Liver (tissue), 9 donors: ENCODE measurements around the gene ANK3. TPM values are rescaled to one million over a fixed set of nuclear protein-coding genes. Genes with fewer than 3 reads are reported as not detected.

Experiments used
- DNase-seq: peaks from one replicate; pipeline ENCODE4 v3.0.0-alpha.2; 2017; ENCODE audit warnings: low spot score
- H3K27ac ChIP-seq, 2 donors: one replicate each; pipeline ENCODE4 v1.7.0; 2013; ENCODE audit warnings: inconsistent platforms in 2 of 2, low read length in 2 of 2, control low read depth in 1 of 2, low read depth in 1 of 2, mild to moderate bottlenecking in 1 of 2
- H3K27me3 ChIP-seq, 4 donors: one replicate each; pipeline versions ENCODE4 v1.6.1 to v1.7.0; 2013; ENCODE audit warnings: low read length in 3 of 4, inconsistent platforms in 1 of 4, mild to moderate bottlenecking in 1 of 4, moderate library complexity in 1 of 4; ENCODE audit not compliant: control insufficient read depth in 4 of 4, insufficient read depth in 4 of 4
- H3K36me3 ChIP-seq, 4 donors: one replicate each; pipeline versions ENCODE4 v1.6.1 to v1.7.0; 2013; ENCODE audit warnings: low read length in 3 of 4, mild to moderate bottlenecking in 3 of 4, low read depth in 1 of 4, moderate library complexity in 1 of 4; ENCODE audit not compliant: control insufficient read depth in 4 of 4, insufficient read depth in 3 of 4
- H3K4me1 ChIP-seq, 4 donors: one replicate each; pipeline versions ENCODE4 v1.6.1 to v1.7.0; 2013; ENCODE audit warnings: low read length in 3 of 4, mild to moderate bottlenecking in 3 of 4, moderate library complexity in 1 of 4; ENCODE audit not compliant: control insufficient read depth in 4 of 4, insufficient read depth in 4 of 4
- H3K4me3 ChIP-seq, 3 donors: one replicate each; pipeline versions ENCODE4 v1.6.1 to v1.7.0; 2013; ENCODE audit warnings: low read length in 3 of 3, control low read depth in 1 of 3, low read depth in 1 of 3, mild to moderate bottlenecking in 1 of 3
- H3K9ac ChIP-seq, 2 donors: one replicate each; pipeline ENCODE4 v1.7.0; 2013; ENCODE audit warnings: low read length in 2 of 2, mild to moderate bottlenecking in 2 of 2, moderate library complexity in 2 of 2, control low read depth in 1 of 2, low read depth in 1 of 2
- H3K9me3 ChIP-seq, 4 donors: one replicate each; pipeline versions ENCODE4 v1.6.1 to v1.7.0; 2013; ENCODE audit warnings: low read length in 3 of 4; ENCODE audit not compliant: control insufficient read depth in 4 of 4
- EGR1 ChIP-seq, 2 donors: IDR thresholded peaks; 2 replicates each; pipeline ENCODE4 v1.6.1; 2016 to 2018; ENCODE audit warnings: antibody characterized with exemption in 2 of 2, low read depth in 2 of 2
- FOXA1 ChIP-seq: IDR thresholded peaks from 2 replicates; pipeline ENCODE4 v1.6.1; 2016; ENCODE audit warnings: antibody characterized with exemption
- FOXA2 ChIP-seq: IDR thresholded peaks from 2 replicates; pipeline ENCODE4 v1.6.1; 2016; ENCODE audit warnings: antibody characterized with exemption
- GABPA ChIP-seq, 2 donors: IDR thresholded peaks in 1 of 2; conservative IDR thresholded peaks in 1 of 2; 2 replicates each; pipeline ENCODE4 v1.6.1; 2016; ENCODE audit warnings: antibody characterized with exemption in 2 of 2, mild to moderate bottlenecking in 1 of 2, moderate library complexity in 1 of 2
- HNF4A ChIP-seq, 2 donors: conservative IDR thresholded peaks; 2 replicates each; pipeline ENCODE4 v1.6.1; 2016; ENCODE audit warnings: antibody characterized with exemption in 2 of 2, mild to moderate bottlenecking in 2 of 2
- HNF4G ChIP-seq: IDR thresholded peaks from 2 replicates; pipeline ENCODE4 v1.6.1; 2016; ENCODE audit warnings: antibody characterized with exemption
- JUND ChIP-seq, 2 donors: IDR thresholded peaks; 2 replicates each; pipeline ENCODE4 v1.6.1; 2016; ENCODE audit warnings: antibody characterized with exemption in 2 of 2
- NR2F2 ChIP-seq: IDR thresholded peaks from 2 replicates; pipeline ENCODE4 v1.6.1; 2016; ENCODE audit warnings: antibody characterized with exemption
- RAD21 ChIP-seq, 2 donors: IDR thresholded peaks; 2 replicates each; pipeline ENCODE4 v1.6.1; 2016; ENCODE audit warnings: antibody characterized with exemption in 2 of 2, mild to moderate bottlenecking in 2 of 2
- RXRA ChIP-seq, 2 donors: IDR thresholded peaks; 2 replicates each; pipeline ENCODE4 v1.6.1; 2017 to 2018; ENCODE audit warnings: antibody characterized with exemption in 2 of 2, mild to moderate bottlenecking in 1 of 2
- YY1 ChIP-seq: IDR thresholded peaks from 2 replicates; pipeline ENCODE4 v1.6.1; 2016; ENCODE audit warnings: antibody characterized with exemption, mild to moderate bottlenecking
- WGBS: extraction: QIAGEN DNeasy Blood & Tissue Kit; methylation state at CpG from one replicate; pipeline ENCODE4 v1.1.7; 2013; 5-methylcytosine and 5-hydroxymethylcytosine counted together
- polyA plus RNA-seq, 2 donors: library from polyadenylated mRNA; stranded (reverse) in 1 of 2; unstranded in 1 of 2; fragments of 200-250 nt in 1 of 2; fragments of >200 nt in 1 of 2; fragmentation: Nextera tagmentation in 1 of 2; extraction: Ambion mirVana in 1 of 2; gene quantifications; one replicate each; pipeline versions ENCODE4 v1.2.1 to v1.2.3, GENCODE V29; 2013 to 2015
- total RNA-seq, 2 donors: library from RNA; depleted of rRNA; stranded (reverse); fragments of >200 nt; gene quantifications; one replicate each; pipeline ENCODE4 v1.2.3, GENCODE V29; 2014
- TF ChIP-seq, protein P1 (sequence below): IDR thresholded peaks from 2 replicates; pipeline ENCODE4 v1.6.1; 2016; ENCODE audit warnings: antibody characterized with exemption
- TF ChIP-seq, protein P2 (sequence below): fragments of 150-350 bp; IDR thresholded peaks from 2 replicates; pipeline ENCODE4 v1.5.1; 2017; ENCODE audit warnings: improper control_type of control experiment, low read depth, low read length; ENCODE audit not compliant: missing input control
- donor health status: healthy.
- donor health status: healthy.
- donor health status: healthy.
- donor health status: healthy.
- donor health status: healthy.

The ANK3 gene
- total and polyA plus RNA-seq, 4 donors, result 5.7 to 30.0 (median 9.7) TPM

DNA sequence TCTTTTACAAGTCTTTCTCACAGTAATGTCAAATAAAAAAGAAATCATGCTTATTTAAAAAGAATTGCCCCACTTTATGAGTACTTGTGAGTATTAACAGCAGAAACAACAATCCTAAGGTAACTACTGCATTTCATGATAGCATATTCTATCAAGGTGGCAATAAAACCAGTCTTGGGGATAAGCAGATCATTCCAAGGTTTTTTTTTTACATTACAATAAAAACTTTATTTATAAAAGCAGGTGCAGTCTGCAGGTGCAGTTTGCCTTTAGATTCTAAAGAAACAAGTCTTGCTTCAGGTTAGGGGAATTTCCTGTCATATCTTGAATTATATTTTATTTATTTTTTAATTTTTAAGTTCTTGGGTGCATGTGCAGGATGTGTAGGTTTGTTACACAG is 10.7 kb upstream of the ANK3 start:
- no peak overlapping the region for H3K27ac ChIP-seq
- no peaks in the 10 kb centered on the region for H3K27me3 ChIP-seq
- no peak overlapping the region for H3K9ac ChIP-seq
- DNase-seq, result no peak
- H3K4me1 ChIP-seq, result peaks cover 0 to 6% (median 2%) of the 10 kb centered on the region in 4 donors
- no peak overlapping the region for H3K4me3 ChIP-seq
- TF ChIP-seq HNF4G (no peak), EGR1 (IDR thresholded peaks at IDR 0.05; ENCODE audit: low read depth in 2 of 2) (no peak), HNF4A (conservative IDR thresholded peaks at IDR 0.05) (no peak), JUND (IDR thresholded peaks at IDR 0.05) (no peak), GABPA (IDR thresholded peaks at IDR 0.05 in 1 of 2, conservative IDR thresholded peaks at IDR 0.05 in 1 of 2) (no peak), YY1 (no peak), RXRA (IDR thresholded peaks at IDR 0.05) (no peak), NR2F2 (no peak)
- H3K9me3 ChIP-seq, result no peaks in the 10 kb centered on the region
- no peaks in the 10 kb centered on the region for H3K36me3 ChIP-seq

DNA sequence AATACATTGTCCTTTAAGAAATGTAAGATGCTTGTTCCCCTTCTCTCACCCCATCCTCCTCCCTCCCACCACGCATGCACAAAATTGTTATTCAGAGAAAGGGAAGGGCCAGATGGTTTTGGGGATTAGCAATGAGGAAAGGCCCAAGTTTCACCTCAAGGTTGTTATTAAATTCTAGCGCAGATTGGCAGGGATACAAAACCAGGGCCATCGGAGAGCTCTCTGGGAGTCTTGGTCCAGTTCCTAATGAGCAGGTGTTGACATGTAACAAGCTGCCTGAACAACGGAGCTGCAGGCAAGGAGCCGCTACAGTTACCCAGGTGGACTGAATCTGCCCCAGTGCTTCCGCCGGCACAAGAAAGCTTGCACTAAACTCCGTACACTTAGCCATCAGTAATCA is 9.7 kb upstream of the ANK3 start:
- Histone ChIP-seq H3K27ac (no peak overlapping the region), H3K36me3 (no peaks in the 10 kb centered on the region), H3K9me3 (no peaks in the 10 kb centered on the region), H3K9ac (no peak overlapping the region), H3K4me1 (peaks cover 0 to 6% (median 2%) of the 10 kb centered on the region in 4 donors), H3K4me3 (no peak overlapping the region), H3K27me3 (no peaks in the 10 kb centered on the region)
- DNase-seq, result no peak
- WGBS, result 93% methylated on average over 8 of the region's 8 CpGs
- no peak for TF ChIP-seq RXRA (IDR thresholded peaks at IDR 0.05)

DNA sequence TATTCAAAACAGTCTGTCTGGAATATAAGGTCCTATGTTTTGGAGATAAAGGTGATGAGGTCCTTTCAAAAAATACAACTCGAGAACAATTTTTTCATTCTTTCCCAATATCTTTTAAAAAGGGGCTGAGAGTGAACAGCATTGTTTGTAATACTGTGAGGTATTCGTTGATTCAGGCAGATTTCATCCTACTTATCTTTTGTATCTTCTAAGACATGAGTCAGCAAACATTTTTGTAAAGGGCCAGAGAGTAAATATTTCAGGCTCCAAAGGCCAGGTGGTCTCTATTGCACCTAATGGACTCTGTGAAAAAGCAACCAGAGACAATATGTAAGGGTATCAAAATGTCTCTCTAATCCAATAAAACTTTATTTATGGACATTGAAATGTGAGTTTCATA is 8.1 kb upstream of the ANK3 start:
- no peak overlapping the region for H3K27ac ChIP-seq
- no peak overlapping the region for H3K4me3 ChIP-seq
- H3K9me3 ChIP-seq, result no peaks in the 10 kb centered on the region
- 62% methylated on average over 2 of the region's 2 CpGs for WGBS
- H3K4me1 ChIP-seq, result peaks cover 0 to 2% (median under 1%) of the 10 kb centered on the region in 4 donors
- TF ChIP-seq, protein P1, sequence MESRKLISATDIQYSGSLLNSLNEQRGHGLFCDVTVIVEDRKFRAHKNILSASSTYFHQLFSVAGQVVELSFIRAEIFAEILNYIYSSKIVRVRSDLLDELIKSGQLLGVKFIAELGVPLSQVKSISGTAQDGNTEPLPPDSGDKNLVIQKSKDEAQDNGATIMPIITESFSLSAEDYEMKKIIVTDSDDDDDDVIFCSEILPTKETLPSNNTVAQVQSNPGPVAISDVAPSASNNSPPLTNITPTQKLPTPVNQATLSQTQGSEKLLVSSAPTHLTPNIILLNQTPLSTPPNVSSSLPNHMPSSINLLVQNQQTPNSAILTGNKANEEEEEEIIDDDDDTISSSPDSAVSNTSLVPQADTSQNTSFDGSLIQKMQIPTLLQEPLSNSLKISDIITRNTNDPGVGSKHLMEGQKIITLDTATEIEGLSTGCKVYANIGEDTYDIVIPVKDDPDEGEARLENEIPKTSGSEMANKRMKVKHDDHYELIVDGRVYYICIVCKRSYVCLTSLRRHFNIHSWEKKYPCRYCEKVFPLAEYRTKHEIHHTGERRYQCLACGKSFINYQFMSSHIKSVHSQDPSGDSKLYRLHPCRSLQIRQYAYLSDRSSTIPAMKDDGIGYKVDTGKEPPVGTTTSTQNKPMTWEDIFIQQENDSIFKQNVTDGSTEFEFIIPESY, result no peak
- TF ChIP-seq, protein P2, sequence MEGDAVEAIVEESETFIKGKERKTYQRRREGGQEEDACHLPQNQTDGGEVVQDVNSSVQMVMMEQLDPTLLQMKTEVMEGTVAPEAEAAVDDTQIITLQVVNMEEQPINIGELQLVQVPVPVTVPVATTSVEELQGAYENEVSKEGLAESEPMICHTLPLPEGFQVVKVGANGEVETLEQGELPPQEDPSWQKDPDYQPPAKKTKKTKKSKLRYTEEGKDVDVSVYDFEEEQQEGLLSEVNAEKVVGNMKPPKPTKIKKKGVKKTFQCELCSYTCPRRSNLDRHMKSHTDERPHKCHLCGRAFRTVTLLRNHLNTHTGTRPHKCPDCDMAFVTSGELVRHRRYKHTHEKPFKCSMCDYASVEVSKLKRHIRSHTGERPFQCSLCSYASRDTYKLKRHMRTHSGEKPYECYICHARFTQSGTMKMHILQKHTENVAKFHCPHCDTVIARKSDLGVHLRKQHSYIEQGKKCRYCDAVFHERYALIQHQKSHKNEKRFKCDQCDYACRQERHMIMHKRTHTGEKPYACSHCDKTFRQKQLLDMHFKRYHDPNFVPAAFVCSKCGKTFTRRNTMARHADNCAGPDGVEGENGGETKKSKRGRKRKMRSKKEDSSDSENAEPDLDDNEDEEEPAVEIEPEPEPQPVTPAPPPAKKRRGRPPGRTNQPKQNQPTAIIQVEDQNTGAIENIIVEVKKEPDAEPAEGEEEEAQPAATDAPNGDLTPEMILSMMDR, result no peak
- TF ChIP-seq RAD21 (IDR thresholded peaks at IDR 0.05) (no peak), HNF4A (conservative IDR thresholded peaks at IDR 0.05) (no peak), YY1 (no peak), FOXA2 (no peak), FOXA1 (no peak)
- no peak for DNase-seq
- no peak overlapping the region for H3K9ac ChIP-seq
- H3K36me3 ChIP-seq, result no peaks in the 10 kb centered on the region
- H3K27me3 ChIP-seq, result no peaks in the 10 kb centered on the region
